ENCODE measurements around the gene TSKS. TPM values are rescaled to one million over a fixed set of nuclear protein-coding genes. Genes with fewer than 3 reads are reported as not detected.

The TSKS gene
- total RNA-seq, 5 donors from 2014 or later (not counting 1 experiment from before 2014, with no cell fraction given), result 0.23 to 4.1 (median 2.1) TPM

- H3K27me3 ChIP-seq (replicated peaks in 1 of 2; ENCODE audit: control insufficient read depth in 2 of 2, extremely low read depth in 1 of 2, insufficient read depth in 2 of 2, low read length in 1 of 2), result no peaks in the 10 kb centered on the region
- ChIA-PET CTCF (interaction anchor here in 1 of 2 donors (0.5 kb wide), 1 partner anchor 179 kb away, joined by 4 read pairs; no protein-coding TSS in a partner anchor), POLR2A (no interaction called here)
- no peak overlapping the region for H3K27ac Mint-ChIP-seq
- H3K4me3 ChIP-seq (ENCODE audit: control insufficient read depth in 1 of 2, extremely low read depth in 1 of 2, low read length in 1 of 2), result no peak overlapping the region
- no peaks in the 10 kb centered on the region for H3K9me3 Mint-ChIP-seq
- H3K4me1 Mint-ChIP-seq, result peaks cover under 1 to 6% (median 3%) of the 10 kb centered on the region in 3 donors
- 100% methylated on average over 8 of the region's 24 CpGs for WGBS (ENCODE audit: insufficient coverage)
- DNase-seq, result no peak
- no peak overlapping the region for H3K4me3 Mint-ChIP-seq
- H3K36me3 Mint-ChIP-seq, result peaks cover 24% of the 10 kb centered on the region
- H3K27me3 Mint-ChIP-seq, result no peaks in the 10 kb centered on the region
- no peak for ATAC-seq (replicated peaks in 1 of 4)
- H3K27ac ChIP-seq (ENCODE audit: low read length), result no peak overlapping the region
- H3K36me3 ChIP-seq (ENCODE audit: control insufficient read depth in 2 of 2, extremely low read depth in 1 of 2, insufficient read depth in 1 of 2, low read length in 1 of 2), result peaks cover 15 to 55% of the 10 kb centered on the region in 2 donors
- no peaks in the 10 kb centered on the region for H3K9me3 ChIP-seq
- no peaks in the 10 kb centered on the region for H3K4me1 ChIP-seq (ENCODE audit: control insufficient read depth in 1 of 2, extremely low read depth in 1 of 2, insufficient read depth in 2 of 2, low read length in 2 of 2)
Observed at GRCh38 chr19:49802836-49803528, 39.9 kb upstream of the TSKS start.

GRCh38 chr19:49801966-49802661, 39.0 kb upstream of the TSKS start:
- H3K27ac ChIP-seq (ENCODE audit: low read length), result no peak overlapping the region
- no peaks in the 10 kb centered on the region for H3K9me3 Mint-ChIP-seq
- H3K27me3 ChIP-seq (replicated peaks in 1 of 2; ENCODE audit: control insufficient read depth in 2 of 2, extremely low read depth in 1 of 2, insufficient read depth in 2 of 2, low read length in 1 of 2), result no peaks in the 10 kb centered on the region
- H3K27me3 Mint-ChIP-seq, result no peaks in the 10 kb centered on the region
- ChIA-PET POLR2A (no interaction called here), CTCF (interaction anchor here in 1 of 2 donors (0.6 kb wide), 1 partner anchor 190 kb away, joined by 3 read pairs; no protein-coding TSS in a partner anchor)
- H3K4me3 ChIP-seq (ENCODE audit: control insufficient read depth in 1 of 2, extremely low read depth in 1 of 2, low read length in 1 of 2), result no peak overlapping the region
- no peak overlapping the region for H3K4me3 Mint-ChIP-seq
- H3K4me1 Mint-ChIP-seq, result no peaks in the 10 kb centered on the region
- no peaks in the 10 kb centered on the region for H3K4me1 ChIP-seq (ENCODE audit: control insufficient read depth in 1 of 2, extremely low read depth in 1 of 2, insufficient read depth in 2 of 2, low read length in 2 of 2)
- ATAC-seq (replicated peaks in 1 of 4), result no peak
- H3K36me3 ChIP-seq (ENCODE audit: control insufficient read depth in 2 of 2, extremely low read depth in 1 of 2, insufficient read depth in 1 of 2, low read length in 1 of 2), result peaks cover 15 to 59% of the 10 kb centered on the region in 2 donors
- 94% methylated on average over 31 of the region's 38 CpGs for WGBS (ENCODE audit: insufficient coverage)
- DNase-seq, result no peak
- H3K36me3 Mint-ChIP-seq, result peaks cover 24% of the 10 kb centered on the region
- H3K9me3 ChIP-seq, result no peaks in the 10 kb centered on the region
- no peak overlapping the region for H3K27ac Mint-ChIP-seq

DNA sequence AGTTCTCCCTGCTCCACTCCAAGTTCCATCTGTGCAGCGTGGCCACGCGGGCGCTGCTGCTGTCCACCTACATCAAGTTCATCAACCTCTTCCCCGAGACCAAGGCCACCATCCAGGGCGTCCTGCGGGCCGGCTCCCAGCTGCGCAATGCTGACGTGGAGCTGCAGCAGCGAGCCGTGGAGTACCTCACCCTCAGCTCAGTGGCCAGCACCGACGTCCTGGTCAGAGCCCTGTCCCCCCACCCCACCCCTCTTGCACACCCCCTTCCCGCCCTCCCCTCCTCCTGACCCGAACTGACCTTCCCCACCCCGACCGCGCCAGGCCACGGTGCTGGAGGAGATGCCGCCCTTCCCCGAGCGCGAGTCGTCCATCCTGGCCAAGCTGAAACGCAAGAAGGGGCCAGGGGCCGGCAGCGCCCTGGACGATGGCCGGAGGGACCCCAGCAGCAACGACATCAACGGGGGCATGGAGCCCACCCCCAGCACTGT, 38.3 kb upstream of the TSKS start:
- Mint-ChIP-seq H3K27me3 (no peaks in the 10 kb centered on the region), H3K9me3 (no peaks in the 10 kb centered on the region), H3K4me1 (no peaks in the 10 kb centered on the region), H3K4me3 (no peak overlapping the region), H3K36me3 (peaks cover 28% of the 10 kb centered on the region), H3K27ac (no peak overlapping the region)
- ATAC-seq (replicated peaks in 1 of 4) (no peak), DNase-seq (no peak)
- ChIA-PET POLR2A (no interaction called here), CTCF (no interaction called here)
- 99% methylated on average over 27 of the region's 32 CpGs for WGBS (ENCODE audit: insufficient coverage)
- no peaks in the 10 kb centered on the region for H3K4me1 ChIP-seq (ENCODE audit: control insufficient read depth in 1 of 2, extremely low read depth in 1 of 2, insufficient read depth in 2 of 2, low read length in 2 of 2)
- H3K36me3 ChIP-seq (ENCODE audit: control insufficient read depth in 2 of 2, extremely low read depth in 1 of 2, insufficient read depth in 1 of 2, low read length in 1 of 2), result peaks cover 16 to 66% of the 10 kb centered on the region in 2 donors
- no peak overlapping the region for H3K27ac ChIP-seq (ENCODE audit: low read length)
- no peaks in the 10 kb centered on the region for H3K27me3 ChIP-seq (replicated peaks in 1 of 2; ENCODE audit: control insufficient read depth in 2 of 2, extremely low read depth in 1 of 2, insufficient read depth in 2 of 2, low read length in 1 of 2)
- H3K9me3 ChIP-seq, result no peaks in the 10 kb centered on the region
- no peak overlapping the region for H3K4me3 ChIP-seq (ENCODE audit: control insufficient read depth in 1 of 2, extremely low read depth in 1 of 2, low read length in 1 of 2)

DNA sequence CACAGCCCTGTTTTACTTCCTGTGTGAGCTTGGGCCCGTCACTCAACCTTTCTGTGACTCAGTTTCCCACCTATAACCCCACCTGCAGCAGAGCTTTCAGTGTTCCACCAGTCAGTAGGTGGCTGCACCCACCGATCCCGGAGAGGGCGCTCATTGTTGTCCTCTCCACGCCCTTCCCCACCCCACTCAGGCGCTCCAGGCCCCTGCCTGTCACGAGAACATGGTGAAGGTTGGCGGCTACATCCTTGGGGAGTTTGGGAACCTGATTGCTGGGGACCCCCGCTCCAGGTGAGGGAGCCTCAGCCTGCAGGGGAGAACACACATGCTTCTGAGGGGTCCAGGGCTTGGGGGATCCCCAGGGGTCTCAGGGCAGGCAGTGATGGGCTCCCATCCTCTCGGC, 37.7 kb upstream of the TSKS start:
- H3K27me3 Mint-ChIP-seq, result no peaks in the 10 kb centered on the region
- ATAC-seq (replicated peaks in 1 of 4) (no peak), DNase-seq (no peak)
- ChIA-PET CTCF (no interaction called here), POLR2A (no interaction called here)
- no peak overlapping the region for H3K4me3 Mint-ChIP-seq
- H3K4me1 Mint-ChIP-seq, result no peaks in the 10 kb centered on the region
- Histone ChIP-seq H3K36me3 (ENCODE audit: control insufficient read depth in 2 of 2, extremely low read depth in 1 of 2, insufficient read depth in 1 of 2, low read length in 1 of 2) (peaks cover 20 to 72% of the 10 kb centered on the region in 2 donors), H3K4me1 (ENCODE audit: control insufficient read depth in 1 of 2, extremely low read depth in 1 of 2, insufficient read depth in 2 of 2, low read length in 2 of 2) (no peaks in the 10 kb centered on the region), H3K4me3 (ENCODE audit: control insufficient read depth in 1 of 2, extremely low read depth in 1 of 2, low read length in 1 of 2) (no peak overlapping the region), H3K27me3 (replicated peaks in 1 of 2; ENCODE audit: control insufficient read depth in 2 of 2, extremely low read depth in 1 of 2, insufficient read depth in 2 of 2, low read length in 1 of 2) (no peaks in the 10 kb centered on the region), H3K27ac (ENCODE audit: low read length) (no peak overlapping the region), H3K9me3 (no peaks in the 10 kb centered on the region)
- 88% methylated on average over 3 of the region's 10 CpGs for WGBS (ENCODE audit: insufficient coverage)
- peaks cover 26% of the 10 kb centered on the region for H3K36me3 Mint-ChIP-seq
- H3K27ac Mint-ChIP-seq, result no peak overlapping the region
- H3K9me3 Mint-ChIP-seq, result no peaks in the 10 kb centered on the region

DNA sequence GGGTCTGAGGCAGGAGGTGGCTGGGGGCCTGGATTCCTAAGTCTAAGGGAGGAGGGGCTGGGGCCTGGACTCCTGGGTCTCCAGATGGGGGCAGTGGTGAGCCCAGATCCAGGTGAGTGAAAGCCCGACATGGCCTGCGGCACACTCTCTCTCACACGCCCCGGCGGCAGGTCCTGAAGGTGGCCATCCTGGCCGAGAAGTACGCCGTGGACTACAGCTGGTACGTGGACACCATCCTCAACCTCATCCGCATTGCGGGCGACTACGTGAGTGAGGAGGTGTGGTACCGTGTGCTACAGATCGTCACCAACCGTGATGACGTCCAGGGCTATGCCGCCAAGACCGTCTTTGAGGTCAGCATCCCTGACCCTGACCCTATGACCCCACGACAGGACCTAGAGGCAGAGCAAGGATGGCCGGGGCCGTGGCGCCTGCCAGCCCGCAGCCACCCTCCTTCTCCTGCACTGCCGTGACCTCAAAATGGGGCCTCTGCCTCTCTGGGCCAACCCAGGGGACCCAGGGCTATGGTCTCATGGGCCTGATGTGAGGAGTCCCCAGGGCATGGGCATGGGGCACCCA, 36.8 kb upstream of the TSKS start:
- Mint-ChIP-seq H3K27me3 (no peaks in the 10 kb centered on the region), H3K27ac (no peak overlapping the region), H3K36me3 (peaks cover 32% of the 10 kb centered on the region), H3K4me1 (no peaks in the 10 kb centered on the region), H3K4me3 (no peak overlapping the region), H3K9me3 (no peaks in the 10 kb centered on the region)
- Histone ChIP-seq H3K27me3 (replicated peaks in 1 of 2; ENCODE audit: control insufficient read depth in 2 of 2, extremely low read depth in 1 of 2, insufficient read depth in 2 of 2, low read length in 1 of 2) (no peaks in the 10 kb centered on the region), H3K4me1 (ENCODE audit: control insufficient read depth in 1 of 2, extremely low read depth in 1 of 2, insufficient read depth in 2 of 2, low read length in 2 of 2) (no peaks in the 10 kb centered on the region), H3K4me3 (ENCODE audit: control insufficient read depth in 1 of 2, extremely low read depth in 1 of 2, low read length in 1 of 2) (no peak overlapping the region), H3K36me3 (ENCODE audit: control insufficient read depth in 2 of 2, extremely low read depth in 1 of 2, insufficient read depth in 1 of 2, low read length in 1 of 2) (peaks cover 20 to 79% of the 10 kb centered on the region in 2 donors), H3K27ac (ENCODE audit: low read length) (no peak overlapping the region), H3K9me3 (no peaks in the 10 kb centered on the region)
- DNase-seq (peak in 2 of 35 experiments; percentile 25), ATAC-seq (replicated peaks in 1 of 4) (peak in 2 of 4 experiments; percentile 26 to 35)
- POLR2A ChIA-PET, result no interaction called here
- CTCF ChIA-PET, result no interaction called here
- 96% methylated on average over 24 of the region's 25 CpGs for WGBS (ENCODE audit: insufficient coverage)

- ATAC-seq (replicated peaks in 1 of 4) (no peak), DNase-seq (no peak)
- CTCF ChIA-PET, result no interaction called here
- H3K36me3 ChIP-seq (ENCODE audit: control insufficient read depth in 2 of 2, extremely low read depth in 1 of 2, insufficient read depth in 1 of 2, low read length in 1 of 2), result peaks cover 17 to 79% of the 10 kb centered on the region in 2 donors
- POLR2A ChIA-PET, result no interaction called here
- H3K27me3 Mint-ChIP-seq, result no peaks in the 10 kb centered on the region
- no peak overlapping the region for H3K4me3 ChIP-seq (ENCODE audit: control insufficient read depth in 1 of 2, extremely low read depth in 1 of 2, low read length in 1 of 2)
- no peak overlapping the region for H3K27ac Mint-ChIP-seq
- no peaks in the 10 kb centered on the region for H3K4me1 ChIP-seq (ENCODE audit: control insufficient read depth in 1 of 2, extremely low read depth in 1 of 2, insufficient read depth in 2 of 2, low read length in 2 of 2)
- H3K27me3 ChIP-seq (replicated peaks in 1 of 2; ENCODE audit: control insufficient read depth in 2 of 2, extremely low read depth in 1 of 2, insufficient read depth in 2 of 2, low read length in 1 of 2), result no peaks in the 10 kb centered on the region
- peaks cover 36% of the 10 kb centered on the region for H3K36me3 Mint-ChIP-seq
- H3K9me3 Mint-ChIP-seq, result no peaks in the 10 kb centered on the region
- no peak overlapping the region for H3K4me3 Mint-ChIP-seq
- H3K9me3 ChIP-seq, result no peaks in the 10 kb centered on the region
- 96% methylated on average over 28 of the region's 28 CpGs for WGBS (ENCODE audit: insufficient coverage)
- no peaks in the 10 kb centered on the region for H3K4me1 Mint-ChIP-seq
- H3K27ac ChIP-seq (ENCODE audit: low read length), result no peak overlapping the region
Observed at GRCh38 chr19:49799271-49799797, 36.2 kb upstream of the TSKS start.
